ENCODE data around the gene PASK. TPM values are rescaled to one million over a fixed set of nuclear protein-coding genes. Genes with fewer than 3 reads are reported as not detected.

The PASK gene
- total RNA-seq: 1.5 and 3.2 TPM in 2 replicates

DNA sequence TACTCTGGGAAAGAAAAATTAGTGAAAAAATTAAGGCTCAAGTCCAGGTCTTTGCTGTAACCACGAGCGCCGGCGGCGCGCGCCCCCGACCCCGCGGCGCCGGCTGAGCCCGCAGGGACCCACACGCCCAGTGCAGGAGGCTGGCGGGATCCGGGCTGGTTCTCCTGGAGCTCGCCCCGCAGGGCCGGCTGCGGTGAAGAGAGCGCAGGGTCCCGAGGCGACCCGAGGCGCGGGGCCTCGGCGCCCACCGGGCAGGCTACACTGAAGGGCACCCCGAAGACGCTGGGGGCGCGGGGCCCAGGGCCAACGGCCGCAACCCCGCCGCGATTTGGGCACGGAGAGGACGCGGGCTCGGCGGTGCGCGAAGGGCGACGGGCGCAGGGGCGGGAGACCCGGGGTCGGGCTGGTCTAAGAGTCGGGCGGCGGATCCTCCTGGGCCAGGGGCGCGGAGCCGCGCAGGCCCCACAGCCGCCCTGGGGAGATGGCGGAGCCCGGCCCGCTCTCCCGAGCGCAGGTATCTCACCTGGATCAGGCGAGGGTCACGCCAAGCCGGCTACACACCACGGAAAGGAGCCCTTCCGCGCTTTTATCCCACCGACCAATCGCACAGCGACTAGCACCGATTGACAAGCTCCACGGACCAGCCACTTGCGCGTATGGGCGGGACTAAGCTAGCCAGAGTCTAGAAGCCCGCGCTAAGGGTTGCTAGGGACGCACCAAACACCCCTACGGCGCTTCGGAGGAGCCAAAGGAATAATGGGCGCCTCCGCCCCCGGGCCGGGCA lies at the start of gene PASK:
Gene PASK (minus strand): TSS at position 582 of the 784 bp plus-strand sequence. CDS start 6,440 bp downstream, outside the sequence.

DNA sequence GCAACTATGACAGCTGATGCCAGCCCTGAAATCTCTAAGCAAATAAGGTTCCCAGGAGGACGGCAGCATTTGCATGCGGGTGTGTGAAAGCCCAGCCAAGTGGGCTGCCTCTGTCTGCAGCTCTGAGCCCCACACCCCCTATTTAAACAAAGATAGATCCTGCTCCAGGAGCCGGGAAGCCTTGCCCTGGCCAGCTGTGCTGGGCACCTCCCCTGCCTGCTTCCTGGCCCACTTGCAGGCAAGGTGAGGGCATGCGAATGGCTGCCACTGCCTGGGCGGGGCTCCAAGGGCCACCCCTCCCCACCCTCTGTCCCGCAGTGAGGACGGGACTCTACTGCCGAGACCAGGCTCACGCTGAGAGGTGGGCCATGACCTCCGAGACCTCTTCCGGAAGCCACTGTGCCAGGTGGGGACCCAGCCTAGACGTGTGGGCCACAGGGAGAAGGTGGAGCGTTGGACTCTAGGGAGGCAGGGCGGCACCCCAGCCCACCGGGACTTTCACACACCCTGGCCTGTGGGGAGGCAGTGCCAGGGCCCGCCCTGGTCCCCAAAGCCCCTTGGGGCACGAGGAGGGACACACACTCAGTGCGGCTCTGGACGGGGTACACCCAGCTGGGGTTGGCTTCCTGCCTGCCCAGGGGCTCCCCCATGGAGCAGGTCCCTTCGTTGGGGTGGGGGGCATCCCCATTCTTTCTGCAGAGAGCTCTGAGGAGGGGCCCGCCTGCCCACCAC lies 39.3 kb upstream of the PASK start, which contains the start of gene ANO7:
Gene ANO7 (plus strand): TSS at position 317 of the 732 bp plus-strand sequence. CDS start 1,387 bp downstream, outside the sequence.

DNA sequence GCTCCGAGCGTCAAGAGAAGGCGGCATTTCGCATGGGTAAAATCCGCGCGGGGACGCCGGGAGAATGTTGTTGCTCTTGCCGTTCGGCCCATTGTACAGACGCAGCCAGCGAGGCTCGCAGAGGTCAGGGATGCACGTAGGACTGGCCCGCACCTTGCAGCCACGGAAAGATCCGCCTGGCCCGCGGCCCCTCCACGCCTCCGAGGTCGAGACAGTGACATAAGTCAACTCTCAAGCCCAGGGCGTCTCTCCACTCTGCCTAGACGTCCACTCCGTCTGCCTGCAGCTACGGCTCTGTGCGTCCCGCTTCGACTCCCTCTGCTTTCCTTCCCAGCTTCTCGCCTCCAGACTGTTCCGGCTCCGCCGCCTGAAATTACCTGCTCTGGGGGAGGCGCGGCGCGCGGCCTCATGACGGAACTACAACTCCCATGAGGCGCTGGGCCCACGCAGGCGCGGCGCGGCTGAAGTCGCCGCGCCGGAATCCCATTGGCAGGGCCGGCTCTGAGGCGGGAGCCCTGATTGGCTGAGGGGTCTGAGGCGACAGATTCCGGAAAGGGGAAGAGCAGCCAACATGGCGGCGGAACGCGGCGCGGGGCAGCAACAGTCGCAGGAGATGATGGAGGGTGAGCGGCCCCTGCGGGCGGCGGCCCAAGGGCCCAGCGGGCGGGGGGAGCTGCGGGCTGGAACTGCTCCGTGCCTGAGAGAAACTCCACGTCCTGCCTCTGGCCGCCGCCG lies 820 bp upstream of the PASK start, which contains the start of gene PPP1R7:
Gene PPP1R7 (plus strand): TSS at position 543 of the 735 bp plus-strand sequence. CDS start 29 bp downstream, at position 572.

DNA sequence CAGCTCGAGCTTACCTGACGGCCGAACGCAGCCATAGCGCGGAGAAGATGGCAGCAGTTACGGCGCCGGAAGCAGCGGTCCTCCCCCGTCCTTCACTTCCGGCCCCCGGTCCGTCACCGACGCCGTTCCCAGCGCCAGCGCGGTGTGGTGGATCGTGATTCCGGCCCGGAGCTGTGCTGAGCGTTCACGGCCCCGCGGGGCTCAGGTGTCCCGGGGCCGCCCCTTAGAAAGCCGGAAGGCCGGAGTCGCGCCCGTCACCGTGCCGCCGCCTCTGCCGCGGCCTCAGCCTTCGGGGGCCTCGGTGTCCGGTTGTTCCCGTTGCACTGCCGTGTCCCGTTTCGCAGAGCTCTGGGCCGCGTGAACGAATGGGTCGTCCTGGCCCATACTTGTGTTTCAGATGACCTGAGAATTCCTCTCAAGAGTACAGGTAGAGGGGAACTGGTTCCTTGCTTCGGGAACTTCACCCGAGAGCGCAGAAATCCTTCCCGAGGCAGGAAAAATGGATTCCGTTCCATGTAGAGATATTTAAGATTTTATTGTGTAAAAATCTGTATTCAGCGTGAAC lies 47.0 kb downstream of the PASK start, which contains the start of gene MTERF4:
Gene MTERF4 (minus strand): TSS at position 49 of the 565 bp plus-strand sequence. CDS start 14 bp downstream, at position 35.

Other genes with a start within 250 kb of the PASK start
- gene CROCC2, start 243.1 kb downstream of the PASK start, total RNA-seq: not detected in 2 replicates
- 17.0 and 27.7 TPM in 2 replicates for gene SNED1, start 150.9 kb downstream of the PASK start, total RNA-seq
- gene MTERF4, start 47.2 kb downstream of the PASK start, total RNA-seq: 17.3 and 17.4 TPM in 2 replicates
- 40.9 and 74.5 TPM in 2 replicates for gene PPP1R7, start 995 bp upstream of the PASK start, total RNA-seq
- 0.51 and 0.70 TPM in 2 replicates for gene ANO7, start 39.2 kb upstream of the PASK start, total RNA-seq
- gene HDLBP, start 166.2 kb upstream of the PASK start, total RNA-seq: 520 and 711 TPM in 2 replicates
- gene SEPTIN2, start 166.5 kb upstream of the PASK start, total RNA-seq: 289 and 409 TPM in 2 replicates
- gene FARP2, start 206.8 kb upstream of the PASK start, total RNA-seq: 33.5 and 54.5 TPM in 2 replicates